GM12892 (cell line): ENCODE results near the gene CSF2.

Experiments
- POLR2A ChIP-seq: IDR thresholded peaks from 2 replicates; pipeline ENCODE4 v1.6.1; 2011; ENCODE audit warnings: low read depth, low read length, control low read depth
- POLR2AphosphoS5 ChIP-seq: IDR thresholded peaks from 2 replicates; pipeline ENCODE4 v1.6.1; 2011; ENCODE audit warnings: low read depth, low read length, control low read depth
- TAF1 ChIP-seq: IDR thresholded peaks from 2 replicates; pipeline ENCODE4 v1.6.1; 2011; ENCODE audit warnings: low read depth, mild to moderate bottlenecking, control low read depth, low read length, borderline replicate concordance

GRCh38 chr5:132101385-132101880, 27.8 kb downstream of the CSF2 start:
- no peak for TF ChIP-seq TAF1
- TF ChIP-seq POLR2A = no peak
- TF ChIP-seq POLR2AphosphoS5 = no peak
